CD8-positive, alpha-beta memory T cell (primary cell): ENCODE data around the gene PLPP1. TPM values are rescaled to one million over a fixed set of nuclear protein-coding genes. Genes with fewer than 3 reads are reported as not detected.

ENCODE experiments used
- CTCF ChIA-PET: fragments of 350-600 bp; sonication (Branson Sonifier 250); formaldehyde crosslinking; loops from one replicate; lab custom pipeline; 2021; ENCODE audit warnings: antibody characterized with exemption; lab: Charles Lee
- POLR2A ChIA-PET: fragments of 350-600 bp; sonication (Branson Sonifier 250); formaldehyde crosslinking; loops from one replicate; lab custom pipeline; 2021; ENCODE audit warnings: antibody characterized with exemption; lab: Charles Lee
- DNase-seq, 5 donors: peaks; one replicate each; pipeline versions ENCODE4 v3.0.0 to v3.0.0-alpha.2; 2020 to 2022; ENCODE audit warnings: mixed read lengths in 1 of 5
- H3K27ac ChIP-seq: one replicate; pipeline ENCODE4 v1.7.0; 2013; ENCODE audit warnings: low read depth, mild to moderate bottlenecking, low read length, moderate library complexity
- H3K27me3 ChIP-seq: 2 replicates; pipeline ENCODE4 v1.7.0; 2013; ENCODE audit warnings: low read length, mild to moderate bottlenecking; ENCODE audit not compliant: insufficient read depth, poor library complexity, severe bottlenecking
- H3K36me3 ChIP-seq: 2 replicates; pipeline ENCODE4 v1.7.0; 2013; ENCODE audit warnings: mild to moderate bottlenecking, low read length, moderate library complexity; ENCODE audit not compliant: insufficient read depth
- H3K4me1 ChIP-seq: 2 replicates; pipeline ENCODE4 v1.7.0; 2013; ENCODE audit warnings: mild to moderate bottlenecking, low read length, moderate library complexity; ENCODE audit not compliant: insufficient read depth
- H3K4me3 ChIP-seq: 2 replicates; pipeline ENCODE4 v1.7.0; 2013; ENCODE audit warnings: mild to moderate bottlenecking, low read length
- H3K9me3 ChIP-seq: 2 replicates; pipeline ENCODE4 v1.7.0; 2013; ENCODE audit warnings: mild to moderate bottlenecking, low read length
- H3K27ac Mint-ChIP-seq, 8 donors: one replicate each; pipeline ENCODE4 v1.8.0; 2020 to 2021; ENCODE audit warnings: mixed read lengths in 8 of 8, mild to moderate bottlenecking in 6 of 8, inconsistent platforms in 3 of 8, moderate library complexity in 3 of 8
- H3K27me3 Mint-ChIP-seq, 2 donors: one replicate each; pipeline ENCODE4 v1.8.0; 2020 to 2021; ENCODE audit warnings: mixed read lengths in 2 of 2, mild to moderate bottlenecking in 1 of 2, moderate library complexity in 1 of 2
- H3K36me3 Mint-ChIP-seq, 3 donors: one replicate each; pipeline ENCODE4 v1.8.0; 2020 to 2021; ENCODE audit warnings: mixed read lengths in 3 of 3, inconsistent platforms in 1 of 3, mild to moderate bottlenecking in 1 of 3
- H3K4me1 Mint-ChIP-seq, 3 donors: one replicate each; pipeline ENCODE4 v1.8.0; 2020 to 2021; ENCODE audit warnings: mixed read lengths in 3 of 3, inconsistent platforms in 1 of 3, mild to moderate bottlenecking in 1 of 3
- H3K4me3 Mint-ChIP-seq, 7 donors: one replicate each; pipeline ENCODE4 v1.8.0; 2020 to 2021; ENCODE audit warnings: mixed read lengths in 7 of 7, mild to moderate bottlenecking in 6 of 7, moderate library complexity in 4 of 7, inconsistent platforms in 2 of 7
- H3K9me3 Mint-ChIP-seq, 5 donors: one replicate each; pipeline ENCODE4 v1.8.0; 2020 to 2022; ENCODE audit warnings: mixed read lengths in 5 of 5, mild to moderate bottlenecking in 3 of 5, moderate library complexity in 2 of 5, inconsistent platforms in 1 of 5
- polyA plus RNA-seq: library from polyadenylated mRNA; unstranded; fragments of 300-500 nt; fragmentation: Illumina TruSeq; gene quantifications from one replicate; pipeline ENCODE4 v1.2.3, GENCODE V29; 2021
- total RNA-seq, 2 experiments: library from RNA; stranded (reverse); gene quantifications; one replicate each; pipeline ENCODE4 v1.2.3, GENCODE V29; 2021

Gene PLPP1
- total RNA-seq = 10 to 100 TPM; 14.7 to 15.5 TPM
- polyA plus RNA-seq = 6.7 TPM

DNA sequence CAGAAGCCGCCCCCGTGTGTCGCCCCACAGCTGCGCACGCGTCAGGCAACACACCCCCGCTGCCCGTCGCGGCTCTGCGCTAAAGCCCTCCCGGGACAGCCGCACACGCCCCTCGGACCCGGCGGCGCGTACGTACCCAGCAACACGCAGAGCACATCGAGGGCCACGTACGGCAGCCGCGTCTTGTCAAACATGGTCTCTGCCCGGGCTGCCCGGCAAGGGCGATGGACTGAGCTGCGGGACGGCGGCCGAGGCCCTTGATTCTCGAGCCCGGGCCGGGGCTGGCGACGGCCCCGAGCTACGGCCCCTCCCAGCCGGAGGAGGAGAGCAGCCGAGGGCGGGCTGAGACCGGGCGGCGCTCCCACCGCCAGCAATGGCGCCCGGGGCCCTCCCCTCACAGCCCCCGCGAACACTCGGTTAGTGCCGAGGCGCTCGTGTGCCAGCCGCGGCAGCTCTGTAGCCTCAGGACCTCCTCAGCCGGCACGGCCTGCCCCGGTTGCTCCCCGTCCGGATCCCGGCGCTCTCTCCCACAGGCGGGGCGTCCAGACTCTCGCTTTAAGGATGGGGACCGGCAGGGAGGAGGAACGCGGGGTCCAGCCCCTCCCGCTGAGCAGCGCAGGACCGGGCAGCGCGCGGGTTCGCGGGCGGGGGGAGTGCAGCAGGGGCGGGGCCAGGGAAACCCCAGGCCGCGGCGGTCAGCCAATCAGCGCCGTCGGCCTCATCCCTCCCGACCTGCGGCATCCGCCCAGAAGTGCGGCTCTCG, at the start of gene PLPP1:
PLPP1 (minus strand) TSS at position 529 of the 763 bp plus-strand sequence; CDS start at position 194, 335 bp downstream.
- Mint-ChIP-seq H3K9me3 (no peaks in the 10 kb centered on the region), H3K27me3 (peaks cover 0 to 1% of the 10 kb centered on the region in 2 donors), H3K4me1 (peaks cover 19 to 30% (median 29%) of the 10 kb centered on the region in 3 donors), H3K27ac (peak within 1 kb of the TSS; percentile 84 to 95 (median 91)), H3K36me3 (peaks cover 0 to 7% (median 0%) of the 10 kb centered on the region in 3 donors), H3K4me3 (peak within 1 kb of the TSS; percentile 84 to 97 (median 93))
- Histone ChIP-seq H3K36me3 (no peaks in the 10 kb centered on the region), H3K27ac (peak within 1 kb of the TSS; percentile 54), H3K4me1 (peaks cover 26% of the 10 kb centered on the region), H3K27me3 (no peaks in the 10 kb centered on the region), H3K4me3 (peak within 1 kb of the TSS; percentile 85), H3K9me3 (no peaks in the 10 kb centered on the region)
- ChIA-PET CTCF (no interaction called here), POLR2A (no interaction called here)
- peak; percentile 75 to 91 (median 84) for DNase-seq

DNA sequence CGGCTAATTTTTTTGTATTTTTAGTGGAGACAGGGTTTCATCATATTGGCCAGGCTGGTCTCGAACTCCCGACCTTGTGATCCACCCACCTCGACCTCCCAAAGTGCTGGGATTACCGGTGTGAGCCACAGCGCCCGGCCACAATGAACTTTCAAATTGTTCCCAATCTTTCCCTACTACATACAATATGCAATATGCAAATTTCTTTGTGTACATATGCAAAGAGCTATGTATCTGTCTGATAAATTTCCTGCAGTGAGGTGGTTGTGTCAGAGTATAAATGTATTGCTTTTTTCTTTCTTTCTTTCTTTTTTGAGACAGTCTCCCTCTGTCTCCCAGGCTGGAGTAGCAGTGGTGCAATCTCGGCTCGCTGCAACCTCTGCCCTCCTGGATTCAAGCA, 48.8 kb upstream of the PLPP1 start:
- H3K4me1 Mint-ChIP-seq = peaks cover 1 to 9% (median 7%) of the 10 kb centered on the region in 3 donors

DNA sequence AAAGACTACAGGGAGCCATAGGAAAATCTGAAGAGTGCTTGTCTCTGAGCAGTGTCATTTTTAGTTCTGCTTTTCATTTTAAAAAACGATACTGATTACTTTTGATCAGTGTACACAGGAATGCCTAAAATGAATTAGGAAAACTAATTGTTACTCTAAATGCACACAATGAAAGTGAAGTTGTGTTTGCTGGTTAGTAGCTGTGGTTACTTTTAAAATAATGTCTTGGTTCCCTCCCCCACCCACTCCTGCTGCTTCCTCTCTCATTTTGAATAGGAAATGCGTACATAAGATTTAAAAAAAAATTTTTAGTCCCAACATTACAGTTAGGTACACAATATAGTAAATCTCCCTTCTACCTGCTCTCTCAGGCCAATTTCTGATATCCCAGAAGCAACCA, 47.5 kb upstream of the PLPP1 start:
- H3K9me3 Mint-ChIP-seq = no peaks in the 10 kb centered on the region
- H3K36me3 Mint-ChIP-seq = no peaks in the 10 kb centered on the region
- Histone ChIP-seq H3K36me3 (no peaks in the 10 kb centered on the region), H3K4me1 (no peaks in the 10 kb centered on the region), H3K27me3 (no peaks in the 10 kb centered on the region), H3K4me3 (no peak overlapping the region), H3K27ac (no peak overlapping the region), H3K9me3 (no peaks in the 10 kb centered on the region)
- H3K27me3 Mint-ChIP-seq = peaks cover 4 to 7% of the 10 kb centered on the region in 2 donors
- CTCF ChIA-PET = no interaction called here
- POLR2A ChIA-PET = no interaction called here
- no peak overlapping the region for H3K4me3 Mint-ChIP-seq
- H3K4me1 Mint-ChIP-seq = peaks cover 1 to 9% (median 7%) of the 10 kb centered on the region in 3 donors
- peak in 1 of 5 donors; percentile 18 for DNase-seq
- peak overlapping the region in 1 of 8 donors; percentile 61 for H3K27ac Mint-ChIP-seq

More for the DNA sequence above, 48.8 kb upstream of the PLPP1 start:
- Histone ChIP-seq H3K27ac (no peak overlapping the region), H3K36me3 (no peaks in the 10 kb centered on the region), H3K27me3 (no peaks in the 10 kb centered on the region), H3K4me1 (no peaks in the 10 kb centered on the region), H3K9me3 (no peaks in the 10 kb centered on the region), H3K4me3 (no peak overlapping the region)
- no peak for DNase-seq
- ChIA-PET CTCF (no interaction called here), POLR2A (no interaction called here)
- Mint-ChIP-seq H3K9me3 (no peaks in the 10 kb centered on the region), H3K27ac (no peak overlapping the region), H3K27me3 (peaks cover 0 to 3% of the 10 kb centered on the region in 2 donors), H3K36me3 (no peaks in the 10 kb centered on the region), H3K4me3 (no peak overlapping the region)

DNA sequence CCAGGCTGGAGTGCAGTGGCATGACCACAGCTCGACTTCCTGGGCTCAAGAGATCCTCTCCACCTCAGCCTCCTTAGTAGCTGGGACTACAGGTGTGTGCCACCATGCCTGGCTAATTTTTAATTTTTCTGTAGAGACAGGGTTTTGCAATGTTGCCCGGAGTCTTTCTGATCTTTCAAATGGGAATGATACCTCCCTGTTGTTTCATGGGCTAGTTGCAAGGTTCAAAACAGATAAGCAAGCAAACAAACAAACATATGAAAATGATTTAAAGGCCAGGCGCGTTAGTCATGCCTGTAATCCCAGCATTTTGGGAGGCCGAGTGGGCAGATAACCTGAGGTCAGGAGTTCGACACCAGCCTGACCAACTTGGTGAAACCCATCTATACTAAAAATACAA, 45.3 kb upstream of the PLPP1 start:
- peaks cover 1 to 9% (median 7%) of the 10 kb centered on the region in 3 donors for H3K4me1 Mint-ChIP-seq
- Histone ChIP-seq H3K4me1 (no peaks in the 10 kb centered on the region), H3K9me3 (no peaks in the 10 kb centered on the region), H3K36me3 (no peaks in the 10 kb centered on the region), H3K4me3 (no peak overlapping the region), H3K27ac (no peak overlapping the region), H3K27me3 (no peaks in the 10 kb centered on the region)
- CTCF ChIA-PET = no interaction called here
- H3K4me3 Mint-ChIP-seq = no peak overlapping the region
- DNase-seq = no peak
- H3K27me3 Mint-ChIP-seq = peaks cover 7 to 9% of the 10 kb centered on the region in 2 donors
- H3K9me3 Mint-ChIP-seq = no peaks in the 10 kb centered on the region
- POLR2A ChIA-PET = no interaction called here
- no peaks in the 10 kb centered on the region for H3K36me3 Mint-ChIP-seq
- no peak overlapping the region for H3K27ac Mint-ChIP-seq

DNA sequence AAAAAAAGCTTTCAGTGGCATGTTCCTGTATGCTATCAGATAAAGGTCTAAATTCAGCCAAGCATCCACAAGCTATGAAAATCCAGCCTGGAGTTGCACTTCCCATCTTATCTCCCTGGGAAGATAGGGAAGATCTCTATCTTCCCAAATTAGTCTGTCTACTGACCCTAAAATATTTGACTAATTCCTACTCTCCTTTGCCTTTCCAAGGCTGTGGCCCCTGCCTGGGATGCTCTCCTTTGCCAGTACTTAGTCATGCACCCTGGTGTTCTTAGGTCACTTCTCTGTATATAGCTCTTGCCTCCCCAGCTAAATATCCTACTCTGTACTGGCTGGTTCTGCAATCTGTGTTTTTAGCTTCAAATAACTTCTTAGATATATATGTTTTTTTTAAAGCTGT, 44.0 kb upstream of the PLPP1 start:
- Histone ChIP-seq H3K9me3 (no peaks in the 10 kb centered on the region), H3K27ac (no peak overlapping the region), H3K36me3 (no peaks in the 10 kb centered on the region), H3K4me1 (no peaks in the 10 kb centered on the region), H3K27me3 (no peaks in the 10 kb centered on the region), H3K4me3 (no peak overlapping the region)
- Mint-ChIP-seq H3K36me3 (no peaks in the 10 kb centered on the region), H3K27me3 (peaks cover 7 to 11% of the 10 kb centered on the region in 2 donors), H3K9me3 (no peaks in the 10 kb centered on the region), H3K4me3 (no peak overlapping the region), H3K4me1 (peaks cover 1 to 9% (median 7%) of the 10 kb centered on the region in 3 donors), H3K27ac (no peak overlapping the region)
- ChIA-PET POLR2A (no interaction called here), CTCF (no interaction called here)
- no peak for DNase-seq

DNA sequence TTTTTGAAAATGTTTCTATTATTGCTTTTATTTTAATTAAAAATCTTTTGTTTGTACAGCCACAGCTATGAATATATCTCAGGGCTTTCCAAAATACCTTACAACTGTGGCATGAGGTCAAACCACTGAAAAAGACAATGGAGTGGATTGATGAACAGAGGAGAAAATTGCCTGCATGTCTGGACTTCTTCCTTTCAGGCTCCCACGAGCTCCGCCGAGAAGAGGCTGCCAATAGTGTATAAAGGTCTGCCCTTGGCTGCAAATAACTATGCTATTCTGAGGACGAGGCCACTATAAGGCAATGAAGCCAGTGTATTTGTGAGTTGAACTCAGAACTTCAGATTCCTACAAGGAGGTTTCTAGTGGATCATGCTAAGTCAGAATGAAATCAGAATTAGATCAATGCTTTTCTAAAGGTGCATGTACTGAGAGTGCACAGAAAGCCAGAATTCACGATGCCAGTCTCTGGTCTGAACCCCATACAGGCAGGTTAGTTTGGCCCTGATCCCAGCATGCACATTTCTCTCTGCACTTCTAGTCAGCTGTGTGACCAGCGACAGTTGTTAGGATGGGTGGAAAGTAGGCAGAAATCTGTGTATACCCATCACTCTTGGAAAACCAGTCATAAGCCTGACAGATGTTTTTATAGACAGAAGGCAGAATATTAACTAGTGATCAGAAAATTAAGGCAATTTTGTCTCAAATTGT, 42.7 kb upstream of the PLPP1 start:
- Histone ChIP-seq H3K27ac (no peak overlapping the region), H3K9me3 (no peaks in the 10 kb centered on the region), H3K4me1 (no peaks in the 10 kb centered on the region), H3K27me3 (no peaks in the 10 kb centered on the region), H3K4me3 (no peak overlapping the region), H3K36me3 (no peaks in the 10 kb centered on the region)
- no peaks in the 10 kb centered on the region for H3K36me3 Mint-ChIP-seq
- POLR2A ChIA-PET = no interaction called here
- H3K27ac Mint-ChIP-seq = no peak overlapping the region
- H3K4me1 Mint-ChIP-seq = peaks cover 1 to 8% (median 5%) of the 10 kb centered on the region in 3 donors
- no peak for DNase-seq
- H3K27me3 Mint-ChIP-seq = peaks cover 11% of the 10 kb centered on the region in 2 donors
- H3K9me3 Mint-ChIP-seq = no peaks in the 10 kb centered on the region
- H3K4me3 Mint-ChIP-seq = no peak overlapping the region
- CTCF ChIA-PET = no interaction called here

DNA sequence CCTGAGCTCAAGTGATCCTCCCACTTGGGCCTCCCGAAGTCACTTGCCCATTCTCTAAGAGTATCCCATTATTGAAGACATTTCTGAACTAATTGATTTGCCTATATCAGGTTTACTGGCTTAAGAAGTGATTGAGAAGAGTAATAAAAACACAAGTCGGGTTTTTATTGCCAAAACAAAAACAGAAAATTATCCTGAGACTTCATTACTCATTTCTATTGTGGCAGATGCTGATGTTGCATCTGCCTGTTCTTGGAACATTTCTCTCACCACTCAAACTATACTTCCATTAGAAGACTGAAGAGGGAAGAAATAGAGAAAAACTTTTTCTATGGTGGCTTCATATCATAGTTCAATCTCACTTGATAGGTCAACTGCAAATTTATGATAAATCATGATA, 41.9 kb upstream of the PLPP1 start:
- no peak overlapping the region for H3K4me3 Mint-ChIP-seq
- H3K36me3 Mint-ChIP-seq = no peaks in the 10 kb centered on the region
- Histone ChIP-seq H3K4me3 (no peak overlapping the region), H3K4me1 (no peaks in the 10 kb centered on the region), H3K9me3 (no peaks in the 10 kb centered on the region), H3K27ac (no peak overlapping the region), H3K27me3 (no peaks in the 10 kb centered on the region), H3K36me3 (no peaks in the 10 kb centered on the region)
- peaks cover 11% of the 10 kb centered on the region in 2 donors for H3K27me3 Mint-ChIP-seq
- H3K9me3 Mint-ChIP-seq = no peaks in the 10 kb centered on the region
- peaks cover 0 to 2% (median 0%) of the 10 kb centered on the region in 3 donors for H3K4me1 Mint-ChIP-seq
- ChIA-PET POLR2A (no interaction called here), CTCF (interaction anchor here (0.7 kb wide), 1 partner anchor 19 kb away, joined by 3 read pairs; no protein-coding TSS in a partner anchor)
- no peak overlapping the region for H3K27ac Mint-ChIP-seq
- no peak for DNase-seq
